Nephron (organoid): Measurements from ENCODE around the gene PDIA4.
"Not testable (repeated sequence)": the region's sequence is repeated elsewhere in the genome, so short reads cannot be mapped to it uniquely, and the experiment has no call there.

Source experiments
- H3K27ac Mint-ChIP-seq, 3 experiments: 2 replicates each; pipeline ENCODE4 v1.8.0; 2020; ENCODE audit warnings: mixed read lengths in 3 of 3, mild to moderate bottlenecking in 2 of 3, moderate library complexity in 1 of 3
- H3K27me3 Mint-ChIP-seq: 2 replicates; pipeline ENCODE4 v1.8.0; 2021; ENCODE audit warnings: low read depth, mild to moderate bottlenecking, moderate library complexity, mixed read lengths
- H3K36me3 Mint-ChIP-seq: 2 replicates; pipeline ENCODE4 v1.8.0; 2020; ENCODE audit warnings: low read depth, mixed read lengths
- H3K4me1 Mint-ChIP-seq: 2 replicates; pipeline ENCODE4 v1.8.0; 2020; ENCODE audit warnings: mixed read lengths
- H3K4me3 Mint-ChIP-seq, 3 experiments: 2 replicates each; pipeline ENCODE4 v1.8.0; 2020; ENCODE audit warnings: mild to moderate bottlenecking in 3 of 3, mixed read lengths in 3 of 3, moderate library complexity in 2 of 3
- H3K9me3 Mint-ChIP-seq: 2 replicates; pipeline ENCODE4 v1.8.0; 2020; ENCODE audit warnings: mixed read lengths
- CTCF ChIP-seq, 3 experiments: fragments of 200-600 bp; sonication (generic); IDR thresholded peaks; one replicate each; pipeline ENCODE4 v1.5.0; 2021; ENCODE audit warnings: antibody characterized with exemption in 3 of 3; ENCODE audit not compliant: unreplicated experiment in 3 of 3

PDIA4 gene

GRCh38 chr7:149014309-149014708 lies 14.0 kb downstream of the PDIA4 start:
- no peak for TF ChIP-seq CTCF (IDR thresholded peaks at IDR 0.05; ENCODE audit: unreplicated experiment in 3 of 3)
- Mint-ChIP-seq H3K27ac (no peak overlapping the region), H3K9me3 (no peaks in the 10 kb centered on the region), H3K36me3 (peaks cover 60% of the 10 kb centered on the region), H3K4me3 (no peak overlapping the region), H3K4me1 (peaks cover 6% of the 10 kb centered on the region), H3K27me3 (no peaks in the 10 kb centered on the region)

DNA sequence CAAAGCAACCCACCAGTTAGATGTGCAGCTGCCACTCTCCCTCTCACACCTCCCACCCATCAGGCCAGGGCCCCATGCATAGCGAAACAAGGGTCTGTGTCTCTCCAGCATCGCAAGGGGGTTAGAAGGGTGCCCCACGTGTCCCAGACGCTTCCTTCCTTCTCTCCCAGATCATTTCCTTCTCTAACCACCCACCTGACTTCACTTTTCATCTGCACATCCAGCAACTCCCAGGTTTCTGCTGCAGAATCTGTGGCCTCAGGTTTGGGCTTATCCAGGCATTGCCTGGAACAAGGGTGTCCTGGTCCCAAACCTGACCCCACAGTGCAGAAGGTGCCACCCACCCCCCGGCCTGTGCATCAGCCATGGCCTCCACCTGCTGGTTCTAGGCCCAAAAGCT lies 14.4 kb downstream of the PDIA4 start:
- H3K36me3 Mint-ChIP-seq: peaks cover 57% of the 10 kb centered on the region
- no peak for TF ChIP-seq CTCF (IDR thresholded peaks at IDR 0.05; ENCODE audit: unreplicated experiment in 3 of 3)
- H3K9me3 Mint-ChIP-seq: no peaks in the 10 kb centered on the region
- H3K27ac Mint-ChIP-seq: no peak overlapping the region
- H3K4me1 Mint-ChIP-seq: peaks cover 6% of the 10 kb centered on the region
- H3K27me3 Mint-ChIP-seq: no peaks in the 10 kb centered on the region
- H3K4me3 Mint-ChIP-seq: no peak overlapping the region

- peaks cover 56% of the 10 kb centered on the region for H3K36me3 Mint-ChIP-seq
- H3K4me3 Mint-ChIP-seq, H3K27me3 Mint-ChIP-seq: not testable (repeated sequence)
These were observed 15.6 kb downstream of the PDIA4 start for GRCh38 chr7:149012730-149013129.

DNA sequence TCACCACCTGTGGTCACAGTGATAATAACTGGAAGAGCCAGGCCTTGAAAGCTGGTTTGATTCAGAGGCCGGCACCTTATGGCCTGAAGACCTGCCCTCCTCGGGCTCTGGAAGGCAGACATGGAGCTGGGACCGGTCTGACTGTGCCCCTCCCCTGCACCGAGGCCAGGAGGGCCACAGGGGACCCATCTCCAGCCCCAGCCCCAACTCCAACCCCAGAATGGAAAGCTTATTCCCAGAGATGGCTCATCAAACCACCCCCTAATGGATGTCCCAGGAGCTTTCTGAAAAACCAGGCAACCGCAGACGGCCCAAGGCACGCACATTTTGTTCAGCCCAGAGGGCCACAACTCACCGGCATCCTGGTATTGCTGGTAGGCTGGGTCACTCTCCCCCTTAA lies 16.8 kb downstream of the PDIA4 start:
- Mint-ChIP-seq H3K4me3 (no peak overlapping the region), H3K36me3 (peaks cover 62% of the 10 kb centered on the region), H3K9me3 (no peaks in the 10 kb centered on the region), H3K27ac (peak overlapping the region in 1 of 3 experiments; percentile 34), H3K27me3 (no peaks in the 10 kb centered on the region), H3K4me1 (peaks cover 6% of the 10 kb centered on the region)
- TF ChIP-seq CTCF (IDR thresholded peaks at IDR 0.05; ENCODE audit: unreplicated experiment in 3 of 3): no peak

More at GRCh38 chr7:149012730-149013129, 15.6 kb downstream of the PDIA4 start:
- H3K9me3 Mint-ChIP-seq, H3K4me1 Mint-ChIP-seq, H3K27ac Mint-ChIP-seq: not testable (repeated sequence)

GRCh38 chr7:149010451-149010850 lies 17.9 kb downstream of the PDIA4 start:
- peaks cover 6% of the 10 kb centered on the region for H3K4me1 Mint-ChIP-seq
- H3K9me3 Mint-ChIP-seq: no peaks in the 10 kb centered on the region
- TF ChIP-seq CTCF (IDR thresholded peaks at IDR 0.05; ENCODE audit: unreplicated experiment in 3 of 3): no peak
- no peak overlapping the region for H3K4me3 Mint-ChIP-seq
- no peaks in the 10 kb centered on the region for H3K27me3 Mint-ChIP-seq
- peaks cover 66% of the 10 kb centered on the region for H3K36me3 Mint-ChIP-seq
- no peak overlapping the region for H3K27ac Mint-ChIP-seq

GRCh38 chr7:149009527-149009926 lies 18.8 kb downstream of the PDIA4 start:
- H3K27ac Mint-ChIP-seq: no peak overlapping the region
- H3K27me3 Mint-ChIP-seq: no peaks in the 10 kb centered on the region
- H3K36me3 Mint-ChIP-seq: peaks cover 62% of the 10 kb centered on the region
- H3K9me3 Mint-ChIP-seq: no peaks in the 10 kb centered on the region
- H3K4me1 Mint-ChIP-seq: peaks cover 6% of the 10 kb centered on the region
- no peak overlapping the region for H3K4me3 Mint-ChIP-seq
- no peak for TF ChIP-seq CTCF (IDR thresholded peaks at IDR 0.05; ENCODE audit: unreplicated experiment in 3 of 3)
